Loucy (cell line): ENCODE measurements around the gene INO80D.

Experiments
- EZH2phosphoT487 ChIP-seq: fragments of 200-600 bp; IDR thresholded peaks from 2 replicates; pipeline ENCODE4 v1.6.1; 2018; ENCODE audit warnings: antibody characterized with exemption, mild to moderate bottlenecking, moderate library complexity, borderline replicate concordance
- TF ChIP-seq, protein P1 (sequence below): fragments of 200-600 bp; sonication (generic); conservative IDR thresholded peaks from 2 replicates; pipeline ENCODE4 v1.5.1; 2014; ENCODE audit warnings: mild to moderate bottlenecking, antibody characterized with exemption, low read length

DNA sequence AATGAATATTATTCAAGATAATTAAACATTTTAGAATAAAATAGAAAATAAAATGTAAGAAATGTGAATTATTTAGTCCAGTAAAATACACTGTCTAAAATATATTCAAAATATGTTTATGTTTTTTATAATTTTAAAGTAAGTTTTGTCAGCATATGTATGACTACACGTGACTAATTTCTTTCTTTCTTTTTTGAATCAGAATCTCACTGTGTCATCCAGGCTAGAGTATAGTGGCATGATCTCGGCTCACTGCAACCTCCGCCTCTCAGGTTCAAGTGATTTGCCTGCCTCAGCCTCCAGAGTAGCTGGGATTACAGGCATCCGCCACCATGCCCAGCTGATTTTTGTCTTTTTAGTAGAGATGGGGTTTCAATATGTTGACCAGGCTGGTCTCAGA is 19.1 kb upstream of the INO80D start:
- no peak for TF ChIP-seq EZH2phosphoT487
- TF ChIP-seq, protein P1, sequence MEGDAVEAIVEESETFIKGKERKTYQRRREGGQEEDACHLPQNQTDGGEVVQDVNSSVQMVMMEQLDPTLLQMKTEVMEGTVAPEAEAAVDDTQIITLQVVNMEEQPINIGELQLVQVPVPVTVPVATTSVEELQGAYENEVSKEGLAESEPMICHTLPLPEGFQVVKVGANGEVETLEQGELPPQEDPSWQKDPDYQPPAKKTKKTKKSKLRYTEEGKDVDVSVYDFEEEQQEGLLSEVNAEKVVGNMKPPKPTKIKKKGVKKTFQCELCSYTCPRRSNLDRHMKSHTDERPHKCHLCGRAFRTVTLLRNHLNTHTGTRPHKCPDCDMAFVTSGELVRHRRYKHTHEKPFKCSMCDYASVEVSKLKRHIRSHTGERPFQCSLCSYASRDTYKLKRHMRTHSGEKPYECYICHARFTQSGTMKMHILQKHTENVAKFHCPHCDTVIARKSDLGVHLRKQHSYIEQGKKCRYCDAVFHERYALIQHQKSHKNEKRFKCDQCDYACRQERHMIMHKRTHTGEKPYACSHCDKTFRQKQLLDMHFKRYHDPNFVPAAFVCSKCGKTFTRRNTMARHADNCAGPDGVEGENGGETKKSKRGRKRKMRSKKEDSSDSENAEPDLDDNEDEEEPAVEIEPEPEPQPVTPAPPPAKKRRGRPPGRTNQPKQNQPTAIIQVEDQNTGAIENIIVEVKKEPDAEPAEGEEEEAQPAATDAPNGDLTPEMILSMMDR, result no peak
